ENCODE results near the gene FN1.

The FN1 gene

DNA sequence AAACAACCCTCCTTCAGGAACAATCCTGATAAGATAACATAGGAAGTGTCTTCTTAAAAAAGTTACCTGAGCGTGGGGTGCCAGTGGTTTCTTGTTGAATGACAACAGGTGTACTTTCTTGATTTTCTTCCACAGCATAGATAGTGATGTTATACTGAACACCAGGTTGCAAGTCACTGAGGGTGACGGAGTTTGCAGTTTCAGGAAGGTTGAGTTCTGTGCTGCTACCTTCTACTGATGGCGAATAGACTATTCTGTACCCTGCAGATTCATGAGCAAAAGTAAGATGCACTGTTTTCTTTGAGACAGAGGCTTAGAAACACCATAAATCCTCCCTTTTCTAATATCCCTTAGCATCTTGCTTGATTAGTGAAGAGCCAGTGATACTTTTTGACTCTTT, 28.8 kb downstream of the FN1 start:
- no peak for DNase-seq (ENCODE audit: low read depth)

DNA sequence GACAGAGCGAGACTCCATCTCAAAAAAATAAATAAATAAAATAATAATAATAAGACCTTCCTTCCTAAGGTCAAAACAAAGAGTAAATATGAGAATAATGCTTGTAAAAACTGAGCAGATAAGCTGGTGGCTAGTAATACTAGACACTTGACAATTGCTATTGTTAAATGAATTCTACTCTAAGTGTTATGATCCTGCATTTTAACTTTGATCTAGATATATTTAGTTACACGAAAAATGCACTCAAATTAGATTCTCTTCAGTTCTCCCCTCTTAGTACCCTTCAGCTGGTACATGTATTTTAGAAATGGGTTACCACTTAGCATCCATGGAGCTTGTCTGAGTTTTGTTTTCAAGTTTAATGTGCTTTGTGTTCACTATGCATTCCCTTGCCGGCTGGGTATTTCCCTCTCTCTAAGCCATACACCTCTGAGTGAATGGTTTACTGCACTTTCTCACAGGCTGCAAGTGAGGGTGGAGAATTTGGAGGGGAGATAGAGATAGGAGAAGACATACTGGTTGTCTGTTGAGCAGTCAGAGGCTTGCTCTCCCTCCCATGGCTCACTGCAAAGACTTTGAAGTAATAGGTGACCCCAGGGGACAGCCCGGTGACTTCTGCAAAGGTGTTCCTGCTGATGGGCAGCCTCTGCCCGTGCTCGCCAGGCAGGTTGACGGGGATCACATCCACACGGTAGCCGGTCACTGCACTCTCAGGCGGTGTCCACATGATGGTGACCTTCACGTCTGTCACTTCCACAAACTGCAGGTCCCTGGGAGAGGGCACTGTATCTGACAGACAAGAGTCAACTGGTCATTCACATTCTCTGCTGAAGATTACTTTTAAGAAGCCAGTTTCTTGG, 29.9 kb downstream of the FN1 start:
- DNase-seq (ENCODE audit: low read depth): no peak

- no peak for DNase-seq (ENCODE audit: low read depth)
Observed at GRCh38 chr2:215404348-215405012, 31.4 kb downstream of the FN1 start.

GRCh38 chr2:215403441-215404347, 32.2 kb downstream of the FN1 start:
- no peak for DNase-seq (ENCODE audit: low read depth)

DNA sequence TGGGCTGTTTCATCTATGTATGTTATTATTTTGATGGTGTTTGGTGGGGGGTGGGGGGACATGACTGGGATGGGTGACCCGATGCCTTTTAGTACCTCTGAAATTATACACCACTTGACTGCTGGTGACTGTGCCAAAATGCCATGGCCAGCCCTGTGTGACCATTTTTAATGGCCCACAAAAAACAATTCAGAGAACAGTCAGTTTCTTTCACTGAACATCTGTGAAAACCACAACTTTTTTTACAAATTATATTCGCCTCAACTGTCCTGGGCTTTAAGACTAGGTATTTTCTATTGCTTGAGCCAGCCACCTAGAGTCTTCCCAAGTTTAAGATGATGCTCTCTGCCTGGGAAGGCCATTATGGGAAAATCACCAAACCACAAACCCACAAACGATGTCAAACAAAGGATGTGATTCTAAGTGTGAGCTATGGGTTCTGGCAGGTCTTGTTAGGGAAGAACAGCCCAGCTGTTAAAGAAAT, 33.9 kb downstream of the FN1 start:
- peak; percentile 24 for DNase-seq (ENCODE audit: low read depth)

- DNase-seq (ENCODE audit: low read depth): no peak
Observed at GRCh38 chr2:215399067-215399716, 36.7 kb downstream of the FN1 start.

- no peak for DNase-seq (ENCODE audit: low read depth)
Observed at GRCh38 chr2:215397632-215398341, 38.1 kb downstream of the FN1 start.

DNA sequence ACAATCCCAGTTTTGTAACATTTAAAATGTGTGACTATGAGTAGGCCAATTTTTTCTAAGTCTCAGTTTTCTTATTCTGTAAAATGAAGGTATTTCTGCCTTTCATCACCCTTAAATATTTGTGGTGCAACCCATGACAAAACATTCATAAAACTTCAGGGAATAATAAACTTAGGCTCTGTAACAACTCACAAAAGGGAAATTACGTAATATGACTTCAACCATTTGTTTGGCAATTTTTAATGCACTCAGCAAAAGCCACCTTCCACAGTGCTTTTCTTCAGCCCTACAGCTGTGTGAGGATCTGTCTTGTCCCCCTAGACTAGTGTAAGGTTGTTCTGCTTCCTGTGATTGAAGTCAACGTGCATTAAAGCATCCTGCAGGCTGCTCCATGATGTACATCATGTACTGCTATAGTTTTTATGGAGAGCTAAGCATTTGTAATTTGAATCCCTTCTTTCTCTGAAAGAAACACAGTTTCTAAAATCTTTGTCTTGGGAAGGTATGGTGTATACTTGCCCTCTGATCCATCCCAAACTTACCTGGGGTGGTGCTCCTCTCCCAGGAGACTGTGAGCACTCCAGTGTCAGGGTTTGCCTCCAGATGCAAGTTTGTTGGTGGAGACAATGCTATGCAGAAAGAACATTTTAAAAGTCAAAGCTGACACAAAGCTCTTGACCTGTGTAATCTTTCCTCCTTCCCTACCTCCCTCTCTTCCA, 39.1 kb downstream of the FN1 start:
- no peak for DNase-seq (ENCODE audit: low read depth)

DNA sequence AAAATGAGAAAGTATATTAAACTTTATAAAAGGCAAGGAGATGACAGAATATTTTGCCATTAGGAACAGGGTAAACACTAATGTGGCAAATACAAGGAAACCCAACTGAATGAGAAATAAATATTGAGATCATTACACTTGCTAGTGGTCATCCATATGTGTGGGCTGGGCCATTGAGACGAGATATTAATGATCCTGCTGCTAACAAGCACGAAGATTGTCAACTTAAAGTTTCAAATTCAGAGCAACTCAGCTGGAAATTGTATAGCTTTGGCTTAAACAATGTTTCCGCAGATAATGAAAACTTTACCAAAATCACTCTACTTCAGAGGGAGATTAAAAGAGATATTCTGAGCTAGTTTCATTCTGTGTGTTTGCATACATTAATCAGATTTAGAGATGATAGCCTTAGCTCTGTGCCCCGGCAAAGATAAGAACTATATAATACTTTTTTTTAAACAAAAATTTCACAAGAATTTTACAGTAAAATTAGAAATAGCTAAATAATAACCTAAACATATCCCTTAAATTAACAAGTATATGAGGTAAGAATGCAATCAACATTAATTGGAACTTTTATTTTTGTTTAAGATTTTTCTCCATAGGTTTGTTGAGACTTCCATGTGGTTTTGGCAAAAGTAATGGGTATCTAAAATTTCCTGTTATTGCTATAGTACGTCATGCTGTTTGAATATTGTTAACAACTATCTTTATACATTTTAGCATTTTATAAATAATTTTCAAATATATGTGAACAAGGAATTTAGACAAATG, 40.0 kb downstream of the FN1 start:
- no peak for DNase-seq (ENCODE audit: low read depth)

- no peak for DNase-seq (ENCODE audit: low read depth)
Observed at GRCh38 chr2:215394102-215394805, 41.6 kb downstream of the FN1 start.

DNA sequence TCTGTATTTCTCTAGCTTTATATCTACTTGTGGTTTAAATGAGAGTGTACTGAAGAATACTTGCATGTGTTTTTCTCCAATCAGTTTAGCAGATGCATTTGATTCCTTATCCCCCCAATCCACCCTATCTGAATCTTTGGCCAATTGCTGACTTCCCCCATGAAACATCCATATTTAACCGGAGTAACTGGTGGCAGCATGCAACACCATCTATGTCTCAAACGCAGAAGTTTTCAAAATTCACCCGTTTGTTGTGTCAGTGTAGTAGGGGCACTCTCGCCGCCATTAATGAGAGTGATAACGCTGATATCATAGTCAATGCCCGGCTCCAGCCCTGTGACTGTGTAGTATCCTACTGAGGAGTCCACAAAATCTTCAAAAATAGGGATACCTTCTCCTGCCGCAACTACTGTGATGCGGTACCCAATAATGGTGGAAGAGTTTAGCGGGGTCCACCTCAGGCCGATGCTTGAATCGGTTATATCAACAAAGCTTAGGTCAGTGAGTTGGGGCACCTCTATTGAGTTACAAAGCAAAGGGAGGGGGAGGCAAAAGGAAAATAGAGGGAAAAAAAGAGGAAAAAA, 43.1 kb downstream of the FN1 start:
- DNase-seq (ENCODE audit: low read depth): no peak

DNA sequence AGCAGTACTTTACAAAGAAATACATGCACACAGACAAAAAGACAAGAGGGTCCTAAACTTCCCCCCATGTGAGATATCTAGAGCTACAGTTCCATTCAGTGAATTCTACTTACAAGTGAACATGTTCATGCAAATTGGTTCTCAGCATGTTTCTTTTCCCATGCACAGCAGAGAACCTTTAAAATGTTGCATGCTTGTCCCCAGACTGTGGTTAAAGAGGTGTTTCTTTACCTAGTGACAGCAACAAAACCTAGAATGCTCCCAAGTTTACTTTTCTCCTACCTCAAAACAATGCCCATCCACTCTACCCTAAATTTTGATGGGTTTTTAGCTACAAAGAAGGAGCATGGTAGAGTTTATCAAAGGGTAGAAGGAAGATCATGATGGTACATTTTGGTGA, 43.7 kb downstream of the FN1 start:
- DNase-seq (ENCODE audit: low read depth): no peak

DNA sequence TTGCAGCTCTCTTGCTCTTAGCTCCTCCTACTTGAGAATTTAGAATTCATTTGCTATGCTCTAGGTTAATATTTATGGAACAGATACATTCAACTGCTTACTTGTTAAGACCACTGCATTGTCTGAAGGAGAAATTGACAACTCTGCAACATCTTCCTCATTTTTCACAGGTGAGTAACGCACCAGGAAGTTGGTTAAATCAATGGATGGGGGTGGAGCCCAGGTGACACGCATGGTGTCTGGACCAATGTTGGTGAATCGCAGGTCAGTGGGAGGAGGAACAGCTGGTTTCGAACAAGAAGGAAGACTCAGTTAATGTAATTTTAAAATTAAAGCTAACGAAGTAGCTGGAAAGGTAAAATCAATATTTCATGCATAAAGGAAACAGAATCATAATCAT, 44.3 kb downstream of the FN1 start:
- no peak for DNase-seq (ENCODE audit: low read depth)

GRCh38 chr2:215390550-215390913, 45.3 kb downstream of the FN1 start:
- no peak for DNase-seq (ENCODE audit: low read depth)

- no peak for DNase-seq (ENCODE audit: low read depth)
Observed at GRCh38 chr2:215388002-215388728, 47.7 kb downstream of the FN1 start.

GRCh38 chr2:215386566-215386965, 49.3 kb downstream of the FN1 start:
- no peak for DNase-seq (ENCODE audit: low read depth)

DNA sequence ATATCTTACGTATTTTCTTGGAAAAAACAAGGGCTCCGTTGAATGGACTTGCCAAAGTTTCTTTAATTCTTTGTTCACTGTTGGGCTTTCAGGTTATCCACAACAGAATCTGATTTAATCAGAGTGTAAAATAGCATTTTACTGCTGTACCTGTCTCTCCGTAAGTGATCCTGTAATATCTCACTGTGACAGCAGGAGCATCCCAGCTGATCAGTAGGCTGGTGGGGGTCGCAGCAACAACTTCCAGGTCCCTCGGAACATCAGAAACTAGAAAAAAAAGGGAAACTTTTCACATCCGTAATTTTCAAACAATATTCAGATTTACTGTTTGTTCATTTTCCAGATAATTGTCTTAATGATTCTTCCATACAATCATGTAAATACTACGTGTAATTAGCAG, 51.2 kb downstream of the FN1 start:
- DNase-seq (ENCODE audit: low read depth): no peak

DNA sequence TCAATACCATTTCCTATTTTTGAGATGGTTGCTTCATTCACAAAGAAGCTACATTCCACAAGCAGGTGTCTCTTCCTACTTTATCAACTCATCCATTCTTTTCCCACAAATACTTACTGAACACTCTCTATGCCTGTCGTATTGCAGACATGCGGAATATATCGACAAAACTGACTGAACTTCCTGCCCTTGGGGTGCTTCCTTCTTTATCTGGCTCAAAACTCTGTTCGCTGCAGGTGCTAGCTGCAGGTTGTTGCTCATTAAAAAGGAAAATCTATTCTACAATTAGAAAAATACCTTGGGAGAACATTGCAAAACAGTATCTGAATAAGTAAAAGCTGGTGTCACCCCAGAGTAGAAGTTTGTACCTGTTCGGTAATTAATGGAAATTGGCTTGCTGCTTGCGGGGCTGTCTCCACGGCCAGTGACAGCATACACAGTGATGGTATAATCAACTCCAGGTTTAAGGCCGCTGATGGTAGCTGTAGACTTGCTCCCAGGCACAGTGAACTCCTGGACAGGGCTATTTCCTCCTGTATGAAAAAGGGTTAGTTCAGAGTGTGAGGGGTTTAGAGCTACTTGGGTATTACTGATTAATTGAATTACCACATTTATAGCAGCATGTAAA, 52.1 kb downstream of the FN1 start:
- DNase-seq (ENCODE audit: low read depth): no peak
